ENCODE measurements around the gene ADCY5.

The ADCY5 gene

GRCh38 chr3:123373474-123373987 is 75.4 kb downstream of the ADCY5 start:
- peaks cover 15% of the 10 kb centered on the region for H3K9me3 Mint-ChIP-seq
- no peaks in the 10 kb centered on the region for H3K36me3 Mint-ChIP-seq (ENCODE audit: low read depth)
- peaks cover 38% of the 10 kb centered on the region for H3K4me1 Mint-ChIP-seq
- peaks cover 4% of the 10 kb centered on the region for H3K27me3 Mint-ChIP-seq (ENCODE audit: low read depth, poor library complexity)
- no peak overlapping the region for H3K4me3 Mint-ChIP-seq
- TF ChIP-seq, protein P1, sequence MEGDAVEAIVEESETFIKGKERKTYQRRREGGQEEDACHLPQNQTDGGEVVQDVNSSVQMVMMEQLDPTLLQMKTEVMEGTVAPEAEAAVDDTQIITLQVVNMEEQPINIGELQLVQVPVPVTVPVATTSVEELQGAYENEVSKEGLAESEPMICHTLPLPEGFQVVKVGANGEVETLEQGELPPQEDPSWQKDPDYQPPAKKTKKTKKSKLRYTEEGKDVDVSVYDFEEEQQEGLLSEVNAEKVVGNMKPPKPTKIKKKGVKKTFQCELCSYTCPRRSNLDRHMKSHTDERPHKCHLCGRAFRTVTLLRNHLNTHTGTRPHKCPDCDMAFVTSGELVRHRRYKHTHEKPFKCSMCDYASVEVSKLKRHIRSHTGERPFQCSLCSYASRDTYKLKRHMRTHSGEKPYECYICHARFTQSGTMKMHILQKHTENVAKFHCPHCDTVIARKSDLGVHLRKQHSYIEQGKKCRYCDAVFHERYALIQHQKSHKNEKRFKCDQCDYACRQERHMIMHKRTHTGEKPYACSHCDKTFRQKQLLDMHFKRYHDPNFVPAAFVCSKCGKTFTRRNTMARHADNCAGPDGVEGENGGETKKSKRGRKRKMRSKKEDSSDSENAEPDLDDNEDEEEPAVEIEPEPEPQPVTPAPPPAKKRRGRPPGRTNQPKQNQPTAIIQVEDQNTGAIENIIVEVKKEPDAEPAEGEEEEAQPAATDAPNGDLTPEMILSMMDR (IDR thresholded peaks at IDR 0.05): no peak
- DNase-seq: no peak
- H3K27ac Mint-ChIP-seq: no peak overlapping the region

DNA sequence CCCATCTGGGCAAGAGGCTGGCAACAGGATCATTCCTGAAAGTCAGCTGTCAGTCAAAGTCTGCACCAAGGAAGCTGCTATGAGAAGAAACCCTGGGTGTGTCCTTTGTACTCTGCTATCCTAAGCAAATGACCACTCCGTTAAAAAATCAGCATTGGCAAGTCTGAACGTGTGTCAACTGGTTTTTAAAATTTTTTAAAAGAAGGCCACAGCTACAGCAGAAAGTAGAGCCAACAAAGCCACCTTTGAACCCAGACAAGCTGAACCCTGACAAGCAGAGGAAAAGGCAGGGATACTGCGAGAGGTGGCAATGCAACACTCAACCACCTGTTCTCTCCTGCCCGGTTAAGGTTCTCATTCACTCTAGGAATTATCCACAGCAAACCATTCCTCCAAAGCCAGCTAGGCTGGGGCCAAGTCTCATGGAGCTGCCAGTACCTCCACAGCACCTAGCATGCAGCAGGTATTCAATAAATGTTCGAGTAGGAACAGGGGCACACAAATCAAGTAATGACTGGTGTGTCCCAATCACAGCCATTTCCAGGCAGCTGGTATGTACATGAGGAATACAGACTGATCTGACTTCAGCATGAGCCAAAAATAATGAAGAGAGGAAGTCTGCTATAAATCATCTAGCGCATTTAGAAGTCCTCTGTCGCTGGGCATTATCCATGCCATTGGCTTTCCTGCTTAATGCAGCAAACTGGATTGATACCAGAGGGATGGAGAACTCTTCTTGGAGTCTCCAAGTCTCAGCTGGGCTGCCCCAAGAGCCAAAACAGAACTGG is 76.0 kb downstream of the ADCY5 start:
- Mint-ChIP-seq H3K4me3 (no peak overlapping the region), H3K9me3 (peaks cover 20% of the 10 kb centered on the region), H3K27ac (no peak overlapping the region)

GRCh38 chr3:123371859-123372685 is 76.8 kb downstream of the ADCY5 start:
- Mint-ChIP-seq H3K36me3 (ENCODE audit: low read depth) (peaks cover 5% of the 10 kb centered on the region), H3K4me3 (no peak overlapping the region), H3K4me1 (peaks cover 38% of the 10 kb centered on the region), H3K9me3 (peaks cover 21% of the 10 kb centered on the region), H3K27me3 (ENCODE audit: low read depth, poor library complexity) (peaks cover 11% of the 10 kb centered on the region), H3K27ac (no peak overlapping the region)
- DNase-seq: no peak
- TF ChIP-seq, protein P1 (IDR thresholded peaks at IDR 0.05): no peak

More for the DNA sequence above, 76.0 kb downstream of the ADCY5 start:
- no peak for DNase-seq
- Mint-ChIP-seq H3K36me3 (ENCODE audit: low read depth) (peaks cover 4% of the 10 kb centered on the region), H3K27me3 (ENCODE audit: low read depth, poor library complexity) (peaks cover 7% of the 10 kb centered on the region), H3K4me1 (peaks cover 38% of the 10 kb centered on the region)
- TF ChIP-seq, protein P1 (IDR thresholded peaks at IDR 0.05): no peak

DNA sequence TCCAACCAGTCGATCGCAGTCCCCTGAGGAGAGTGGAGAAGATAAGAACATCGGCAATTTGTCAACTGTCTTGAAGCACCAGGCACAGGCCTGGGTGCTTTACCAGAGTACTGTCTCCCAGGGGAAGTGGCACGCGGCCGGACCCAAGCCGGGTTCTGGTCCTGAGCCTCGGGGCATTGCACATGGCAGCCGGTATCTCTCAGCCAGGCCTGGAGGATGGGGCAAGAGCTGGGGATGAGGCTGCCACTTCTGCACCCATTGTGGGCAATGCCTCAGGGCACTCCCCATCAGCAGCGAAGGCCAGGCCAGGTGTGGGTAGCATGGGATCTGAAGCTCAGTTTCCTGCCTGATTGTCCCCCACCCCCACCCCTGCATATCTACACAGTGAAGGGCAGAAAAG is 77.5 kb downstream of the ADCY5 start:
- TF ChIP-seq, protein P1 (IDR thresholded peaks at IDR 0.05): no peak
- peaks cover 37% of the 10 kb centered on the region for H3K4me1 Mint-ChIP-seq
- DNase-seq: no peak

DNA sequence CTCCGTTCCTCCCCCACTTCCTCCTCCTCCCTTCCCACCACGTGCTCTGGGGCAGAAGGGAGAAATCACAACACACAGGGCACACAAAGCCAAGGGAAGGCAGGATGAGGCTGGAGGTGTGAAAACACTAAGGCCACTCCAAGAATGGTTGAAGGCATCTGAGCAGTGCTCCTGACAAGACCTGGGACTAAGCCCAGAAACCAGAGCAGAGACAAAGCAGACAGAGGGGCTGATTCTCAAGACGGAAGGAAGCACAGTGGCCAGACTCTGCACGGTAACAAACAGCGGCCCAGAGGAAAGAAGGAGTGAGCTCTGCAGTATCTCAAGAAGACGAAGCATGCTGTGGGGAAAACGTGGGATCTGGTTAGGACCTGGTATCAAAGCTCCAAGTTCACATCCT is 78.1 kb downstream of the ADCY5 start:
- peaks cover 5% of the 10 kb centered on the region for H3K36me3 Mint-ChIP-seq (ENCODE audit: low read depth)
- H3K27ac Mint-ChIP-seq: no peak overlapping the region
- H3K9me3 Mint-ChIP-seq: peaks cover 21% of the 10 kb centered on the region
- TF ChIP-seq, protein P1 (IDR thresholded peaks at IDR 0.05): no peak
- DNase-seq: no peak
- no peak overlapping the region for H3K4me3 Mint-ChIP-seq
- H3K27me3 Mint-ChIP-seq (ENCODE audit: low read depth, poor library complexity): peaks cover 11% of the 10 kb centered on the region
- peaks cover 40% of the 10 kb centered on the region for H3K4me1 Mint-ChIP-seq

More for the DNA sequence above, 77.5 kb downstream of the ADCY5 start:
- Mint-ChIP-seq H3K27ac (no peak overlapping the region), H3K4me3 (no peak overlapping the region), H3K36me3 (ENCODE audit: low read depth) (peaks cover 5% of the 10 kb centered on the region), H3K27me3 (ENCODE audit: low read depth, poor library complexity) (peaks cover 11% of the 10 kb centered on the region), H3K9me3 (peaks cover 21% of the 10 kb centered on the region)
